B cell (primary cell): ENCODE results near the gene WDFY4. TPM values are rescaled to one million over a fixed set of nuclear protein-coding genes. Genes with fewer than 3 reads are reported as not detected.

ENCODE experiments used
- ATAC-seq: fragments of 200-7000 bp; cut with Tn5 transposase; one replicate; pipeline ENCODE4 v1.10.0; 2021; ENCODE audit warnings: low read depth, mild to moderate bottlenecking, moderate number of reproducible peaks, moderate library complexity
- CTCF ChIA-PET: fragments of 350-600 bp; sonication (Branson Sonifier 250); formaldehyde crosslinking; loops from one replicate; lab custom pipeline; 2021; ENCODE audit warnings: antibody characterized with exemption, inconsistent platforms; lab: Charles Lee
- POLR2A ChIA-PET: fragments of 350-600 bp; sonication (Branson Sonifier 250); formaldehyde crosslinking; loops from one replicate; lab custom pipeline; 2021; ENCODE audit warnings: antibody characterized with exemption; lab: Charles Lee
- DNase-seq: peaks from one replicate; pipeline ENCODE4 v3.0.0; 2013
- H2AFZ ChIP-seq: 2 replicates; pipeline ENCODE4 v1.6.1; 2012; ENCODE audit warnings: mild to moderate bottlenecking, low read depth, low read length; ENCODE audit not compliant: insufficient read depth, poor library complexity, severe bottlenecking
- H3K27ac ChIP-seq, 2 donors: 1 replicate in 1 of 2; 2 replicates in 1 of 2; pipeline ENCODE4 v1.5.1; 2012 to 2013; ENCODE audit warnings: low read length in 2 of 2, mild to moderate bottlenecking in 2 of 2, moderate library complexity in 1 of 2
- H3K27me3 ChIP-seq, 4 experiments: fragments of 200-600 bp in 1 of 4; sonication (generic) in 1 of 4; replicated peaks in 1 of 4; 1 replicate in 2 of 4; 2 replicates in 2 of 4; pipeline versions ENCODE4 v1.6.1 to v1.7.0; 2013 to 2016; ENCODE audit warnings: low read length in 3 of 4, mild to moderate bottlenecking in 2 of 4, mixed read lengths in 1 of 4, moderate library complexity in 1 of 4; ENCODE audit not compliant: insufficient read depth in 4 of 4, control insufficient read depth in 3 of 4; ENCODE audit errors: control extremely low read depth in 1 of 4
- H3K36me3 ChIP-seq, 2 experiments: replicated peaks in 1 of 2; 1 replicate in 1 of 2; 2 replicates in 1 of 2; pipeline versions ENCODE4 v1.6.1 to v1.7.1; 2013; ENCODE audit warnings: low read length in 1 of 2; ENCODE audit not compliant: insufficient read depth in 2 of 2, control insufficient read depth in 1 of 2; ENCODE audit errors: control extremely low read depth in 1 of 2, extremely low read depth in 1 of 2
- H3K4me1 ChIP-seq, 2 donors: fragments of 200-600 bp in 1 of 2; sonication (generic) in 1 of 2; 1 replicate in 1 of 2; 2 replicates in 1 of 2; pipeline versions ENCODE4 v1.5.1 to v1.6.1; 2013 to 2017; ENCODE audit warnings: low read length in 2 of 2; ENCODE audit not compliant: control insufficient read depth in 2 of 2, insufficient read depth in 2 of 2
- H3K4me2 ChIP-seq: replicated peaks from 2 replicates; pipeline ENCODE3; 2012; ENCODE audit warnings: mild to moderate bottlenecking, low read depth, low read length; ENCODE audit not compliant: poor library complexity, severe bottlenecking
- H3K4me3 ChIP-seq, 5 experiments: fragments of 200-600 bp in 1 of 5; sonication (generic) in 1 of 5; 1 replicate in 3 of 5; 2 replicates in 2 of 5; pipeline versions ENCODE4 v1.5.1 to v1.7.0; 2011 to 2016; ENCODE audit warnings: low read length in 4 of 5, mild to moderate bottlenecking in 4 of 5, low read depth in 2 of 5, control low read depth in 1 of 5, moderate library complexity in 1 of 5; ENCODE audit not compliant: insufficient read depth in 1 of 5; ENCODE audit errors: control extremely low read depth in 1 of 5, extremely low read depth in 1 of 5
- H3K79me2 ChIP-seq: fragments of 200-600 bp; sonication (generic); one replicate; pipeline ENCODE4 v1.6.0; 2016; ENCODE audit warnings: low read length; ENCODE audit not compliant: control insufficient read depth, insufficient read depth
- H3K9ac ChIP-seq: fragments of 200-600 bp; sonication (generic); 2 replicates; pipeline ENCODE4 v1.6.1; 2017; ENCODE audit warnings: mild to moderate bottlenecking, low read length, moderate library complexity
- H3K9me3 ChIP-seq, 3 donors: one replicate each; pipeline versions ENCODE4 v1.6.1 to v1.7.1; 2013; ENCODE audit warnings: low read length in 2 of 3; ENCODE audit not compliant: control insufficient read depth in 2 of 3, insufficient read depth in 1 of 3; ENCODE audit errors: control extremely low read depth in 1 of 3
- H4K20me1 ChIP-seq: 2 replicates; pipeline ENCODE4 v1.6.0; 2012; ENCODE audit warnings: mild to moderate bottlenecking, low read length; ENCODE audit not compliant: insufficient read depth, control insufficient read depth, poor library complexity, severe bottlenecking
- H3K27ac Mint-ChIP-seq: one replicate; pipeline ENCODE4 v1.8.0; 2021; ENCODE audit warnings: mixed read lengths
- H3K27me3 Mint-ChIP-seq: one replicate; pipeline ENCODE4 v1.8.0; 2021; ENCODE audit warnings: mixed read lengths
- H3K4me1 Mint-ChIP-seq: one replicate; pipeline ENCODE4 v1.8.0; 2021; ENCODE audit warnings: mixed read lengths
- H3K4me3 Mint-ChIP-seq: one replicate; pipeline ENCODE4 v1.8.0; 2021; ENCODE audit warnings: mixed read lengths
- H3K9me3 Mint-ChIP-seq: one replicate; pipeline ENCODE4 v1.8.0; 2022; ENCODE audit warnings: mixed read lengths; ENCODE audit not compliant: insufficient read depth
- CTCF ChIP-seq: fragments of 200-600 bp; IDR thresholded peaks from one replicate; pipeline ENCODE4 v1.8.0; 2022; ENCODE audit warnings: antibody characterized with exemption, mild to moderate bottlenecking
- EZH2 ChIP-seq: IDR thresholded peaks from 2 replicates; pipeline ENCODE4 v1.6.1; 2012; ENCODE audit warnings: borderline replicate concordance, low read depth, mild to moderate bottlenecking, moderate library complexity, low read length; ENCODE audit not compliant: insufficient read depth, poor library complexity, severe bottlenecking
- WGBS: methylation state at CpG from one replicate; pipeline ENCODE4 v1.1.5; 2013; ENCODE audit warnings: missing lambda C conversion rate; ENCODE audit not compliant: insufficient coverage; 5-methylcytosine and 5-hydroxymethylcytosine counted together
- intact Hi-C: fragments of 100-400 bp; cut with micrococcal nuclease; formaldehyde crosslinking; loops from one replicate; pipeline ENCODE4 v1.10.0; 2022
- polyA plus RNA-seq: library from polyadenylated mRNA; depleted of rRNA; stranded (reverse); fragments of >200 nt; gene quantifications from 2 replicates; pipeline ENCODE4 v1.2.3, GENCODE V29; 2012
- total RNA-seq, 2 donors: library from RNA; stranded (reverse); fragments of 120-200 nt in 1 of 2; gene quantifications; 1 replicate in 1 of 2; 2 replicates in 1 of 2; pipeline versions ENCODE4 v1.2.3 to v1.2.4, GENCODE V29; 2013 to 2022

WDFY4 gene
- total and polyA plus RNA-seq, 2 donors (not counting 1 experiment from before 2014, with no cell fraction given), result 262 to 560 TPM

- Mint-ChIP-seq H3K4me1 (no peaks in the 10 kb centered on the region), H3K27ac (no peak overlapping the region), H3K4me3 (no peak overlapping the region), H3K27me3 (no peaks in the 10 kb centered on the region), H3K9me3 (no peaks in the 10 kb centered on the region)
- Histone ChIP-seq H4K20me1 (peaks cover 32% of the 10 kb centered on the region), H3K9me3 (no peaks in the 10 kb centered on the region), H3K4me1 (no peaks in the 10 kb centered on the region), H3K4me2 (no peak overlapping the region), H3K79me2 (no peaks in the 10 kb centered on the region), H3K4me3 (no peak overlapping the region), H3K27ac (no peak overlapping the region), H2AFZ (no peak overlapping the region), H3K27me3 (no peaks in the 10 kb centered on the region), H3K36me3 (peaks cover 6 to 98% of the 10 kb centered on the region in 2 experiments), H3K9ac (no peak overlapping the region)
- DNase-seq (no peak), ATAC-seq (no peak)
- ChIA-PET POLR2A (no interaction called here), CTCF (no interaction called here)
- TF ChIP-seq CTCF, result no peak
- no peak for TF ChIP-seq EZH2
- intact Hi-C loops, result no loop called here
- no CpG with 5 or more reads among the region's 1 CpG for WGBS
Observed at GRCh38 chr10:48964038-48964437, 279.4 kb downstream of the WDFY4 start.

GRCh38 chr10:48965460-48965859 lies 280.8 kb downstream of the WDFY4 start:
- no peak overlapping the region for H2AFZ ChIP-seq
- CTCF ChIA-PET, result interaction anchor here (0.9 to 1.1 kb wide), 2 partner anchors 15 to 307 kb away, joined by 3 read pairs; no protein-coding TSS in a partner anchor
- Mint-ChIP-seq H3K4me1 (no peaks in the 10 kb centered on the region), H3K27ac (no peak overlapping the region), H3K27me3 (no peaks in the 10 kb centered on the region), H3K4me3 (no peak overlapping the region), H3K9me3 (no peaks in the 10 kb centered on the region)
- no peak overlapping the region for H3K9ac ChIP-seq
- H3K27me3 ChIP-seq, result no peaks in the 10 kb centered on the region
- POLR2A ChIA-PET, result no interaction called here
- intact Hi-C loops, result no loop called here
- 92% methylated on average over 2 of the region's 4 CpGs for WGBS
- no peak overlapping the region for H3K4me3 ChIP-seq
- ATAC-seq, result no peak
- H3K9me3 ChIP-seq, result no peaks in the 10 kb centered on the region
- TF ChIP-seq EZH2, result no peak
- no peak for TF ChIP-seq CTCF
- H3K79me2 ChIP-seq, result no peaks in the 10 kb centered on the region
- no peak for DNase-seq
- peaks cover 32% of the 10 kb centered on the region for H4K20me1 ChIP-seq
- H3K4me2 ChIP-seq, result no peak overlapping the region
- H3K27ac ChIP-seq, result no peak overlapping the region
- H3K36me3 ChIP-seq, result peaks cover 6 to 98% of the 10 kb centered on the region in 2 experiments
- H3K4me1 ChIP-seq, result no peaks in the 10 kb centered on the region
